CD8-positive, alpha-beta memory T cell (primary cell): Measurements from ENCODE around the gene ATOH1. TPM values are rescaled to one million over a fixed set of nuclear protein-coding genes. Genes with fewer than 3 reads are reported as not detected.

Experiments
- CTCF ChIA-PET: fragments of 350-600 bp; sonication (Branson Sonifier 250); formaldehyde crosslinking; loops from one replicate; lab custom pipeline; 2021; ENCODE audit warnings: antibody characterized with exemption; lab: Charles Lee
- POLR2A ChIA-PET: fragments of 350-600 bp; sonication (Branson Sonifier 250); formaldehyde crosslinking; loops from one replicate; lab custom pipeline; 2021; ENCODE audit warnings: antibody characterized with exemption; lab: Charles Lee
- DNase-seq, 5 donors: peaks; one replicate each; pipeline versions ENCODE4 v3.0.0 to v3.0.0-alpha.2; 2020 to 2022; ENCODE audit warnings: mixed read lengths in 1 of 5
- H3K27ac ChIP-seq: one replicate; pipeline ENCODE4 v1.7.0; 2013; ENCODE audit warnings: low read depth, mild to moderate bottlenecking, low read length, moderate library complexity
- H3K27me3 ChIP-seq: 2 replicates; pipeline ENCODE4 v1.7.0; 2013; ENCODE audit warnings: low read length, mild to moderate bottlenecking; ENCODE audit not compliant: insufficient read depth, poor library complexity, severe bottlenecking
- H3K36me3 ChIP-seq: 2 replicates; pipeline ENCODE4 v1.7.0; 2013; ENCODE audit warnings: mild to moderate bottlenecking, low read length, moderate library complexity; ENCODE audit not compliant: insufficient read depth
- H3K4me1 ChIP-seq: 2 replicates; pipeline ENCODE4 v1.7.0; 2013; ENCODE audit warnings: mild to moderate bottlenecking, low read length, moderate library complexity; ENCODE audit not compliant: insufficient read depth
- H3K4me3 ChIP-seq: 2 replicates; pipeline ENCODE4 v1.7.0; 2013; ENCODE audit warnings: mild to moderate bottlenecking, low read length
- H3K9me3 ChIP-seq: 2 replicates; pipeline ENCODE4 v1.7.0; 2013; ENCODE audit warnings: mild to moderate bottlenecking, low read length
- H3K27ac Mint-ChIP-seq, 8 donors: one replicate each; pipeline ENCODE4 v1.8.0; 2020 to 2021; ENCODE audit warnings: mixed read lengths in 8 of 8, mild to moderate bottlenecking in 6 of 8, inconsistent platforms in 3 of 8, moderate library complexity in 3 of 8
- H3K27me3 Mint-ChIP-seq, 2 donors: one replicate each; pipeline ENCODE4 v1.8.0; 2020 to 2021; ENCODE audit warnings: mixed read lengths in 2 of 2, mild to moderate bottlenecking in 1 of 2, moderate library complexity in 1 of 2
- H3K36me3 Mint-ChIP-seq, 3 donors: one replicate each; pipeline ENCODE4 v1.8.0; 2020 to 2021; ENCODE audit warnings: mixed read lengths in 3 of 3, inconsistent platforms in 1 of 3, mild to moderate bottlenecking in 1 of 3
- H3K4me1 Mint-ChIP-seq, 3 donors: one replicate each; pipeline ENCODE4 v1.8.0; 2020 to 2021; ENCODE audit warnings: mixed read lengths in 3 of 3, inconsistent platforms in 1 of 3, mild to moderate bottlenecking in 1 of 3
- H3K4me3 Mint-ChIP-seq, 7 donors: one replicate each; pipeline ENCODE4 v1.8.0; 2020 to 2021; ENCODE audit warnings: mixed read lengths in 7 of 7, mild to moderate bottlenecking in 6 of 7, moderate library complexity in 4 of 7, inconsistent platforms in 2 of 7
- H3K9me3 Mint-ChIP-seq, 5 donors: one replicate each; pipeline ENCODE4 v1.8.0; 2020 to 2022; ENCODE audit warnings: mixed read lengths in 5 of 5, mild to moderate bottlenecking in 3 of 5, moderate library complexity in 2 of 5, inconsistent platforms in 1 of 5
- polyA plus RNA-seq: library from polyadenylated mRNA; unstranded; fragments of 300-500 nt; fragmentation: Illumina TruSeq; gene quantifications from one replicate; pipeline ENCODE4 v1.2.3, GENCODE V29; 2021
- total RNA-seq, 2 experiments: library from RNA; stranded (reverse); gene quantifications; one replicate each; pipeline ENCODE4 v1.2.3, GENCODE V29; 2021

ATOH1 gene
- total and polyA plus RNA-seq, 3 experiments from 2014 or later = not detected

DNA sequence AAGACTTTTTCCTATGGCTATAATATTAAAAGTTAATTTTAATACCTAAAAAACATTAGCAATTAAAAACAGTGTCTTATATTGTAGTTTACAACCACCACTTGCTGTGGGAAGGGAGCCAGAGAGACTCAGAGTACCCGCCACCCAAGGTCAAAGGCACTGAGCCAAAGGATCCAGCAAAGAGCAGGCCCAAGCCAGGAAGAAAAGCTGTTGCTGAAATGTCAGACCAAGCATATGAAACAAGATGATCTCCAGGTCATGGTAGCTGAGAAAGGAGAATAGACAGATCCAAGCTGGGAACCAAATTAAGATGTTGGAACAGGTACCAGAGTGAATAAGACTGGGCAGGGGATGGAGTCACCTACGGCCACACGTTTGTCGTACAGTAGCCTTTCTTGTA lies 18.8 kb upstream of the ATOH1 start:
- Mint-ChIP-seq H3K27ac (no peak overlapping the region), H3K4me3 (no peak overlapping the region), H3K9me3 (peaks cover 0 to 2% (median 1%) of the 10 kb centered on the region in 5 donors), H3K27me3 (no peaks in the 10 kb centered on the region), H3K36me3 (no peaks in the 10 kb centered on the region), H3K4me1 (no peaks in the 10 kb centered on the region)
- no peaks in the 10 kb centered on the region for H3K9me3 ChIP-seq
- CTCF ChIA-PET = no interaction called here
- no peaks in the 10 kb centered on the region for H3K27me3 ChIP-seq
- POLR2A ChIA-PET = no interaction called here
- H3K36me3 ChIP-seq = no peaks in the 10 kb centered on the region
- no peak overlapping the region for H3K4me3 ChIP-seq
- H3K4me1 ChIP-seq = no peaks in the 10 kb centered on the region
- no peak for DNase-seq
- H3K27ac ChIP-seq = no peak overlapping the region

DNA sequence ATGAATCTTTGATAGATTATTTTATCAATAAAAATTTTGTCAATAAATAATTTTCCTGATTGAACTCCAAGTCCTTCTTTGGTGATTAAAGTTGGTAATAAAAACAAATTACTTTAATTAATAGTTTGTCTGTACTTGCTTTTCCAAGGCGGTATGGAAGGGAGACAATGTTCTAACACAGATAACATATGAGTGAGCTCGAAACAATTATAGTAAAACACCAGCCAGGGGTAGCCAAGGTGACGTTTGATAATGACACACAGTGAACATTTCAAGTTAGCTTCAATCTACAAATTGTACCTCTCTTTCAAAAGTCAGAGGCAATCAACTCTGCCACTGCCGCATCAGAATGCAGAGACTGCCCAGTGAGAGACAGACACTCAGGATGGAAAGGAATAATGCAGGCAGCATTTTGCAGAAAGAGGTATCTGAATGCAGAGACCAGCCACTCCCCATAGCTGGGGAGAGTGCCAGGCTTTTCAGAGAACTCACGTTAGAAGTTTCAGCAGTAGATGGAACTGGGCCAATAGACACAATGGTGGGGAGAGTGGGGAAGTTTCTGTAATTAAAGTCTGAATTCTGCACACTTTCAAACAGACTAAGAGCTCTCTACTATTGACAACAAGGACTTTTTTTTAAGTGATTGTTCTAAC lies 18.1 kb upstream of the ATOH1 start:
- Mint-ChIP-seq H3K4me3 (no peak overlapping the region), H3K9me3 (peaks cover 0 to 2% (median 2%) of the 10 kb centered on the region in 5 donors), H3K27me3 (no peaks in the 10 kb centered on the region), H3K36me3 (no peaks in the 10 kb centered on the region), H3K4me1 (no peaks in the 10 kb centered on the region), H3K27ac (no peak overlapping the region)
- Histone ChIP-seq H3K36me3 (no peaks in the 10 kb centered on the region), H3K9me3 (no peaks in the 10 kb centered on the region), H3K27me3 (no peaks in the 10 kb centered on the region), H3K4me3 (no peak overlapping the region), H3K27ac (no peak overlapping the region), H3K4me1 (no peaks in the 10 kb centered on the region)
- POLR2A ChIA-PET = no interaction called here
- no peak for DNase-seq
- CTCF ChIA-PET = no interaction called here

DNA sequence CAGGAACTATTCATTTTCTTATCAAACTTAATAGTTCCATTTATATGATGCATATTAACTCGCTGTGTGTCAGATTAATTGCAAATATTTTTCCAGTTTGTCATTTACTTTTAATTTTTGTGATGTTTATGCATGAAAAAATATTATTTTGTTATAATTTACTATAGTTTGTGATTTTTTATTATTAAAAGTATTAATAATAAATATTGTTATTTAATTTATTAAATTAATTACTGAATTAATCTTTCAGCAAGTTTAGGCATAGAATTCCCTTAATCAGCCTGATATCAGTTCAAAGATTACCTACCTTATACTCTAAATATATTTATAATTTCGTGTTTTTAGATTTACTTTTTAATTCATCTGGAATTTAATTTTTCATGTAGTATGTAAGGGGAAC lies 15.5 kb upstream of the ATOH1 start:
- H3K36me3 Mint-ChIP-seq = no peaks in the 10 kb centered on the region
- no peak overlapping the region for H3K4me3 Mint-ChIP-seq
- no peaks in the 10 kb centered on the region for H3K9me3 ChIP-seq

DNA sequence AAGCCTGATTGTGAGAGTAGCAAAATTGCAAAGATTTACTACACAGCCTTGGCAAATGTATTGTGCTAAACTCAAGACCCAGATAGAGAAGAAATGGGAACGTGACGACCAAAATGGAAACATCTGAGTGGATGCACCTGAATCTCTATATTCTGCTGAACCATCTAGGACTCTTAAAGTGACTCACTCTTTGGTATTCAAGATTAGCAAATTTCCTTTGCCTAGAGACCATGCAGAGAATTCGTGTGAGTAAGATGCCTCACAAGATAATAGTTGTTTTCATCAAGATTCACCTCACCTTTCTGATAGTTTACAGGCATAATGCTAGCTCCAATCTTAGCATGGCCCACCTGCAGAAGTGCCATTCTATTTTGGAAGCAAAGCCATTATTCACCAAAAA lies 14.4 kb upstream of the ATOH1 start:
- no peaks in the 10 kb centered on the region for H3K27me3 ChIP-seq
- Mint-ChIP-seq H3K27me3 (peaks cover 0 to 2% of the 10 kb centered on the region in 2 donors), H3K27ac (no peak overlapping the region), H3K36me3 (no peaks in the 10 kb centered on the region), H3K4me3 (no peak overlapping the region), H3K4me1 (no peaks in the 10 kb centered on the region), H3K9me3 (peaks cover 0 to 10% (median 0%) of the 10 kb centered on the region in 5 donors)
- DNase-seq = no peak
- no peak overlapping the region for H3K4me3 ChIP-seq
- CTCF ChIA-PET = no interaction called here
- no peak overlapping the region for H3K27ac ChIP-seq
- no peaks in the 10 kb centered on the region for H3K9me3 ChIP-seq
- POLR2A ChIA-PET = no interaction called here
- no peaks in the 10 kb centered on the region for H3K4me1 ChIP-seq
- H3K36me3 ChIP-seq = no peaks in the 10 kb centered on the region

More for the DNA sequence above, 15.5 kb upstream of the ATOH1 start:
- no peaks in the 10 kb centered on the region for H3K4me1 Mint-ChIP-seq
- Histone ChIP-seq H3K36me3 (no peaks in the 10 kb centered on the region), H3K27me3 (no peaks in the 10 kb centered on the region), H3K4me3 (no peak overlapping the region), H3K4me1 (no peaks in the 10 kb centered on the region), H3K27ac (no peak overlapping the region)
- CTCF ChIA-PET = no interaction called here
- H3K9me3 Mint-ChIP-seq = peaks cover 0 to 2% (median 0%) of the 10 kb centered on the region in 5 donors
- peaks cover 0 to 2% of the 10 kb centered on the region in 2 donors for H3K27me3 Mint-ChIP-seq
- no peak overlapping the region for H3K27ac Mint-ChIP-seq
- no peak for DNase-seq
- POLR2A ChIA-PET = no interaction called here

DNA sequence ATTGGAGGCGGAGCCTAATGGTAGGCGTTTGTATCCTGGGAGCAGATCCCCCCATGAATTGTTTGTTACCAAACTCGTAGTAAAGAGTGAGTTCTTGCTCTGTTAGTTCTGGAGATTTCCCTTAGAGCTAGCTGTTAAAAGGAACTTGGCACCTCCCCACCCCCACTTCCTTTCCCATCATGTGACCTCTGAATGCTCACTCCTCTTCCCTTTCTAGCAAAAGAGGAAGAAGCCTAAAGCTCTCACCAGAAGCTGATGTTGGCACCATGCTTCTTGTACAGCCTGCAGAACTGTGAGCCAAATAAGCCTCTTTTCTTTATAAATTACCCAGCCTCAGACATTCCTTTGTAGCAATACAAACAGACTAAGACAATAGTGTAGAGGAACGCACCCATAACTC lies 13.8 kb upstream of the ATOH1 start:
- H3K27ac Mint-ChIP-seq = no peak overlapping the region
- POLR2A ChIA-PET = no interaction called here

DNA sequence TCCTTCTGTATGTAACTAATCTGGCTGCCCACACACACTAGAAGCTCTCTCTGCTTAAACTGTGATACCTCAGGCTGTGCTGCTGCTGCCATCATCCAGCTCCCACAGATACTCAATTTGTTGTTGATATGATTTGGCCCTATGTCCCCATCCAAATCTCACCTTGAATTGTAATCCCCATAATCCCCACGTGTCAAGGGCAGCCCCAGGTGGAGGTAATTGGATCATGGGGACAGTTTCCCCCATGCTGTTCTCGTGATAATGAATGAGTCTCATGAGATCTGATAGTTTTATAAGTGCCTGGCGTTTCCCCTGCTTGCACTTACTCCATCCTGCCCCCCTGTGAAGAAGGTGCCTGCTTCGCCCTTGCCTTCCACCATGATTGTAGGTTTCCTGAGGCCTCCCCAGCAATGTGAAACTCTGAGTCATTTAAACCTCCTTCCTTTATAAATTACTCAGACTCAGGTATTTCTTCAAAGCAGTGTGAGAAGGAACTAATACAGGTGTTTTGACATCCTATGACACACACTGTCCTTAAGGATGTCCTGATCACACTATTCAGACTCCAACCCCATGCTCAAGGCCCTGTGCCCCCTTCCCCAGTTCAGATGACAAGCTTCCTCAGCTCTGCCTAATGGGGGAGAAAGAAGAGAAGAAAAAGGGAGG lies 2.9 kb upstream of the ATOH1 start:
- no peaks in the 10 kb centered on the region for H3K36me3 Mint-ChIP-seq
- no peak overlapping the region for H3K27ac Mint-ChIP-seq
- peaks cover 2 to 16% (median 5%) of the 10 kb centered on the region in 3 donors for H3K4me1 Mint-ChIP-seq
- Histone ChIP-seq H3K4me1 (no peaks in the 10 kb centered on the region), H3K4me3 (no peak overlapping the region), H3K9me3 (no peaks in the 10 kb centered on the region), H3K27me3 (peaks cover 17% of the 10 kb centered on the region), H3K27ac (no peak overlapping the region), H3K36me3 (no peaks in the 10 kb centered on the region)
- H3K4me3 Mint-ChIP-seq = no peak overlapping the region
- H3K9me3 Mint-ChIP-seq = peaks cover 0 to 16% (median 9%) of the 10 kb centered on the region in 5 donors
- DNase-seq = no peak
- H3K27me3 Mint-ChIP-seq = peaks cover 25 to 40% of the 10 kb centered on the region in 2 donors
- POLR2A ChIA-PET = no interaction called here
- CTCF ChIA-PET = no interaction called here

More for the DNA sequence above, 13.8 kb upstream of the ATOH1 start:
- Histone ChIP-seq H3K4me1 (no peaks in the 10 kb centered on the region), H3K9me3 (no peaks in the 10 kb centered on the region), H3K27me3 (no peaks in the 10 kb centered on the region), H3K27ac (no peak overlapping the region), H3K36me3 (no peaks in the 10 kb centered on the region), H3K4me3 (no peak overlapping the region)
- Mint-ChIP-seq H3K4me1 (no peaks in the 10 kb centered on the region), H3K27me3 (peaks cover 0 to 2% of the 10 kb centered on the region in 2 donors), H3K36me3 (no peaks in the 10 kb centered on the region), H3K9me3 (peaks cover 0 to 10% (median 0%) of the 10 kb centered on the region in 5 donors), H3K4me3 (no peak overlapping the region)
- no peak for DNase-seq
- CTCF ChIA-PET = no interaction called here

DNA sequence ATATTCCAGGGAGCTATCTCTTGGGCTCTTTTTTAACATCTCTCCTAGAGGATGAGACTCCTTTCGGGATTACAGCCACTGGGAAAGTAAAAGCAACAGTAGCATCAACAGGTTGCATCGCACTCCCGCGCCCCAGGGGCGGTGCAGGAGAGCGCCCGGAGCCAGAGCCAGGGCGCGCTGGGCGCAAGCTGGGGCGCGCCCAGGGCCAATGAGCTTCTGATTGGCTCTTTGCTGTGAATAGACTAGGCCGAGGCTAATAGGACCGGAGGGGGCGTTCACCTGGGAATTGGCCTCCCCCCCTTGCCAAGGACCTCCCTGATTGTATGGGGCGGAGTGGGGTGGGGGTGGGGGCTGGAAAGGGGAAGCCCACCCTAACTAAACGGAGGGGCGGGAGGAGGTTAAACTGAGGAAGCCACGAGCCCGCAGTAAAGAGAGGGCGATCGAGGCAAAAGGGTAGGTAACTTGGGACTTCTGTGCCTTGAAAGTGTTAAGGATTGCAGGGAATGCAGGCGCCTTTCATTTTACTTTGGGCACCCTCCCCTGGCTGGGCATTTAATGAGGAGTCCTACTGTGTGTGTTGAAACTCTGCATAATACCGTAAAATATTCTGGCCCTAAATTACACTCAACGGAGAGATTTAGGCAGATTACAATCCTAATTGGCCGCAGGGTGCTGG lies 1.1 kb upstream of the ATOH1 start:
- H3K27me3 ChIP-seq = peaks cover 17% of the 10 kb centered on the region
- Mint-ChIP-seq H3K27me3 (peaks cover 41 to 57% of the 10 kb centered on the region in 2 donors), H3K36me3 (no peaks in the 10 kb centered on the region), H3K4me1 (peaks cover 2 to 16% (median 5%) of the 10 kb centered on the region in 3 donors), H3K9me3 (peaks cover 0 to 20% (median 9%) of the 10 kb centered on the region in 5 donors), H3K4me3 (peak overlapping the region in 1 of 7 donors; percentile 18), H3K27ac (no peak overlapping the region)
- ChIA-PET POLR2A (no interaction called here), CTCF (interaction anchor here (0.5 kb wide), 1 partner anchor 43 kb away, joined by 5 read pairs; no protein-coding TSS in a partner anchor)
- no peak overlapping the region for H3K27ac ChIP-seq
- H3K4me3 ChIP-seq = no peak overlapping the region
- DNase-seq = no peak
- no peaks in the 10 kb centered on the region for H3K9me3 ChIP-seq
- H3K36me3 ChIP-seq = no peaks in the 10 kb centered on the region
- H3K4me1 ChIP-seq = no peaks in the 10 kb centered on the region
